Activated CD8-positive, alpha-beta memory T cell treated with anti-CD3 and anti-CD28 coated beads for 48 hours (primary cell): ENCODE measurements around the gene RMI2.

Experiments
- DNase-seq, 3 experiments: peaks; one replicate each; pipeline ENCODE4 v3.0.0-alpha.2; 2020; ENCODE audit warnings: low read depth in 2 of 3, low spot score in 2 of 3

RMI2 gene

DNA sequence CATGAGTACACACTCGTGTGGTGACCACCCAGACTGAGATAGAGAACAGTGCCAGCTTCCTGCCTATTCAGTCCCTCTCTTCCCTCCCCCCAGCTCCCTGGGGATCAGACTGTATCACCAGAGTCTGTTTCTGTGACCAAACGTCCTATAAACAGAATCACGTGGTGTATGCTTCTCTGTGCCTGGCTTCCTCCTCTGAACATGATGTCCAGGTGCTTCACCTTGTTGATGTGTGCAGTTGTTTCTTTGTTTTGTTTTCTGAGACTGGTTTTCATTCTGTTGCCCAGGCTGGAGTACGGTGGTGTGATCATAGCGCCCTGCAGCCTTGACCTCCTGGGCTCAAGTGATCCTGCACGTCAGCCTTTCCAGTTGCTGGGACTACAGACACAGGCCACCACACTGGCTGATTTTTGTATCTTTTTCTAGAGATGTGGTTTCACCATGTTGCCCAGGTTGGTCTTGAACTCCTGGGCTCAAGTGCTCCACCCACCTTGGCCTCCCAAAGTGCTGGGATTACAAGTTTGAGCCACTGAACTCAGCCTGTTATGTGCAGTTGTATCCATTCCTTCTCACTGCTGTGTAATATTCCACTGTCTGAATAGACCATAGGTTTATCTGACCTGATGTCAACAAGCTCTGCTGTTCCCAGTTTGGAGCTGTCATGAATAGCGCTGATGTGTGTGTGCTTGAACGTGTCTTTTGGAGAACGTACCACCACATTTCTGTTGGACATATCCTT lies 35.2 kb upstream of the RMI2 start:
- no peak for DNase-seq

DNA sequence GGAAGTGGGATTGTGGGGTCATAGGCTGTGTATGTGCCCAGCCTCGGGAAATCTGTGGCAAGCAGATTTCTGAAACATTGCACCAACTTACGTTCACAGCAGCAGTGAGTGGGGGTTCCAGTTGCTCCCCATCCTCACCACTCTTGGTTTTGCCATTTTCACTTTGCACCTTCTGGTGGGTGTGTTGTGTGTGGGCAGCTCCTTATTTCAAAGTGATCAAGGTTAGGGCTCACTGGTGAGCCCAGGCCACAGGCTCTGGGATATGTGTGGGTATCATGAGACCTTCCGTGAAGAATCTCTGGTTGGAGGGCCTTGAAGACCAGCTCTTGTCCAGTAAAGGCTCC lies 34.7 kb upstream of the RMI2 start:
- no peak for DNase-seq

DNA sequence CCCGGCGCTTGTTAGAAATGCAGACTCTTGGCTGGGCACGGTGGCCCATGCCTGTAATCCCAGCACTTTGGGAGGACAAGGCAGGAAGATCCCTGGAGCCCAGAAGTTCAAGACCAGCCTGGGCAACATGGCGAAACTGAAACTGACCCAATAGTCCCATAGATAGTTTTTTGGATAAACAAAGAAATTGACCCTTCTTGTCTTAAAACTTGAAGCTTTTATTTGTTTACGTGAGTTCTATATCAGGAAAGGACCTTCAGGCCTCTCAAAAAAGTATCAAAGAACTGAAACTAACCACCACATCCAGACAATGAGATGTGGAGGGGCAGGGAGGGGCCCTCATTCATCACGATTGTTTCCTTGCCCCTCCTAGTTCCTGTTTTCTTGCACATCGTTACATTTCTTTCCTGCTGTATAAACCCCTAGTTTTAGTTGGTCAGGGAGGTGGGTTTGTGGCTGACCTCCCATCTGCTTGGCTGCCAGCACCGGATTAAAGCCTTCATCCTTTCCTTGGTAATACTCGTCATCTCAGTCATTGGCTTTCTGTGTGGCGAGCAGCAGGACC lies 34.2 kb upstream of the RMI2 start:
- DNase-seq: no peak

DNA sequence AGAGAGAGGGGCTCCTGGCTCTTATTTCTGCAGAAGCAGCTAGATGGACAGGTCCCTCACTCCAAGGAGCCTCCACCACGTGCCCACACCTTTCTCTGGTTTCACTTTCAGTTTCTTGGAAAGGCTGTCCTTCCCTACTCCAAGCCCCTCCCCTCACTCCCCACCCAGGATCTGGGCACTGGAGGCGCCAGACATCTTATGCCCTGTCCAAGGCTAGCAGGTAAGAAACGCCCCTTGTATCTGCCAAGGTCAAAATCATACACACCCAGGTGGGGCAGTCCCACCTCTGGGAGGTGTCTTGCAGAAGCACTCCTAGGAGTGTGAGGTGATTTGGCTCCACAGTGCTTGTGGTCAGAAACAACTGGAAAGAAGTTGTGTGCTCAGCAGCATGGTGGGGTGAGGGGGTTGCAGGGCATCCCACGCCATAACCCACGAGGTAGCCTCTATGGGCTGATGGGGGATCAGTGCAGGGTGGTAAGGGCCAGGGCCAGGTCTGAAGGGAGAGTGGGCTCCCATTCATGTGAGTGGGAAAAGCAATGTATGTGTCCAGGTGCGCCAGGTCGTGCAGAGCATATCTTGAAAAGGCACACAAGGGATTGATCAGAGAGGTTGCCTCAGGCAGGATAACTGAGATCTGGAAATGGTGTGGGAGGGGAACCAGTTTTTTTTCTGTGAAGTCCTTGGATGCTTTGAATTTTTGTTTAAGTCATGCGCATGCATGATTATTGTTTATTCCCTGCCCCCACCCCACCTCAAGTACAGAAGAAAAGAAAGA lies 32.4 kb upstream of the RMI2 start:
- no peak for DNase-seq

DNA sequence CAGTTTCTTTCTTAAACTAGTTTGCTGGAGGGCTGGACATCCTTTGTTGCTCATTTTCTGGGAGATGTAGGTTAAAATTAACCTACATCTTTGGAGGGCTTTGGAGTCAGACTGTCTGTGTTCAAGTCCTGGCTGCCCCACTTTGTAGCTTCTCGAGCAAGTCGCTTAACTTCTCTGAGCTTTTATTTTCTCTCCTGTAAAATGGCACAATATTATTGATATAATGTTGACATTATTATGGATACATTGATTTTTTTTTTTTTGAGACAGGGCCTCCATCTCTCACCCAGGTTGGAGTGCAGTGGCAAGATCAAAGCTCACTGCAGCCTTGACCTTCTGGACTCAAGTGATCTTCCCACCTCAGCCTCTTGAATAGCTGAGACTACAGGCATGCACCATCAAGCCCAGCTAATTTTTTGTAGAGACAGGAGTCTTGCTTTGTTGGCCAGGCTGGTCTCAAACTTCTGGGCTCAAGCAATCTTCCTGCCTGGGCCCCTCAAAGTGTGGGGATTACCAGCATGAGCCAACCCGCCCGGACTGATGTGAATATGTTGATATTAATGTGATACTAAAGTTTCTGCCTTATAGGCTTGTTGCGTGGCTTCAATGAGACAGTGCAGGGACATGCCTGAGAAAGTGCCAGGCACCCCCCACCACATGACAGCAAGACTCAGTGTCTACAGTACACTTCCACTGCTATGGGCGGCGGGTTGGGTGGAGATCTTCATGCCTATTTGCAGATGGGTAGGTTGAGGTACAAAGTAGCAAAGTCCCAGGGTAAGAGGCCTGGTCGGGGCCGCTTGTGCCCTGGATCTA lies 31.6 kb upstream of the RMI2 start:
- DNase-seq: no peak

DNA sequence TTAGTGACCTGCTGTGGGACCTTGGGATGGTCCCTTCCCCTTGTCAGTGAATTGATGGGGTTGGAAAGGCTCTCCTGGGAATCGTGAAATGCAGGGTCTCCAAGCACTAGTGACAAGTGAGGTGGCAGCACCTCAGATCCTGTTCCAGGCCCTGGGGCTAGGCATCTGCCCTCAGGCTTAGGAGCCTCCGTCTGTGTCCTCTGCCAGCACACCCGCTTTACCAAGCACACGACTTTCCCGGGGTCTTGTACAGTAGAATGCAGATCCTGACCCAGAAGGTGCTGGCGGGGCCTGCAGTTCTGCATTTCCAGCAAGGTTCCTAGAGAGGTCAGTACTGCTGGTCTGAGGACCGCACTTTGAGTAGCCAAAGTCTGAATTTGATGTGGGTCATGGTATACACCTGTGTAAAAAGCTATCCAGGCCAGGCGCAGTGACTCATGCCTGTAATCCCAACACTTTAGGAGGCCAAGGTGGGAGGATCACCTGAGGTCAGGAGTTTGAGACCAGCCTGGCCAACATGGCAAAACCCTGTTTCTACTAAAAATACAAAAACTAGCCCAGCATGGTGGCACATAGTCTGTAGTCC lies 30.9 kb upstream of the RMI2 start:
- no peak for DNase-seq

DNA sequence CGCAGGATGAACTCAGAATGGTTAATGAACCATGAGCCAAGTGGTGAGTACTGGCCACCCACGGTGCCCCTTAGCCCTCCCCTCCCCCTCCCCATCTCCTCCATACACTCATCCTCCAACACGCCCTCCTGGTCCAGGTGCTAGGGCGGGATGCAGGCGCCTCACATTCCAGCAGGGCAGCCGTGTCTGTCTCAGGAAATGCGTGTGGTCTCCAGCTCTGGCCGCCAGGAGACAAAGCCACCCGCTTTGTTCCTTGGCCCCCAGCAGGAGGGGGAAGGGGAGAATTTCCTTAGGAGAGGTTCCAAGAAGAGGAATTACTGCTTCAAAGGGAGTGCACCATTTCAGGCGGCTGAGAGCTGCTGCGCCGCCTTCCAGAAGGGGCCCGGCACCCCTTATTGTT lies 29.7 kb upstream of the RMI2 start:
- no peak for DNase-seq

DNA sequence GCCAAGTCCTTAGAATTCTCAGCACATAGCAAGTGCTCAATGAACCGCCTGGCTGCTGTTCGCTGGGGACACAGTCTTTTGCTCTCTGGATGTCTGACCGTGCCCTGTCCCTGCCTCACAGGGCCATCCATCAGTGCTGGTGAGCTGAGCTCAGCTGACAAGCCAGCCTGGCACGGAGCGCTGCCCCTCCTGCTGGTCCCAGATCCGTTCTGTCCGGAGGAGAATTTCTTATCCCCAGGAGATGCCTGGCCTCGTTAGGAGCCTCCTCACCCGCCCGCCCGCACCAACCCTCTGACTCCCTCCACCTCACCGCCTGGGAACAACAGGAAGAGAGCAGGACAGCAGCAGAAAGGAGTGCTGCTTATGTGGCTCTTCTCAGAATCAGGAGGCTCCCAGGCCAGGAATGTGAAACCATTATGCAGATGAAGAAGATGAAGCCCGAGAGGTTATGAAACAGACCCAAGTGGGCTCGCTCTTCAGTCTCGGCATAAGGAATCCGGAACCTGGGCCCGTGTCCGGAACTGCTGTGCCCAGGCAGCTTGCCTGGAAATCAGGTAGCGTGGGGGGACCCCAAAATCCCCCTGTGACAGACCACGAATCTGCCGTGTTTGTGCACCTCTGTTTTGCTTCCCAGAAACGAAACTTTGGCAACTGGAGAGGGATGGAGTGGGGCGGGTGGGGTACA lies 28.8 kb upstream of the RMI2 start:
- DNase-seq: no peak

DNA sequence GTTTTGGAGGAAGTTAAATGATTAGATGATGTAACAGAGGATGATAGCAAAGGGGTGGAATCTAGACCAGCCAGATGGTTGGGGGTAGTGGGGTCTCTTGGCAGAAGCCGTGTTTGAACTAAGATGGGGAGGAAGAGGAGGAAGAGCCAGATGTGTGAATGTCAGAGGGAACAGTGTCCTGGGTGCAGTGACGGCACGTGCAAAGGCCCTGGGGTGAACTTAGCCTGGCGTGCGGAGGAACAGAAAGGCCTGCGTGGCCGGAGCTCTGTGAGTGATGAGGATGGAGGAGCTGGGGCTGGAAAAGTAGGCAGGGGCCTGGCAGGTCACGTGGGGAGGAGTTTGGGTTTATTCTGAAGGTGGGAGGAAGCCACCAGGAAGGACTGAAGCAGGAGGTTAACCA lies 26.4 kb upstream of the RMI2 start:
- DNase-seq: no peak

DNA sequence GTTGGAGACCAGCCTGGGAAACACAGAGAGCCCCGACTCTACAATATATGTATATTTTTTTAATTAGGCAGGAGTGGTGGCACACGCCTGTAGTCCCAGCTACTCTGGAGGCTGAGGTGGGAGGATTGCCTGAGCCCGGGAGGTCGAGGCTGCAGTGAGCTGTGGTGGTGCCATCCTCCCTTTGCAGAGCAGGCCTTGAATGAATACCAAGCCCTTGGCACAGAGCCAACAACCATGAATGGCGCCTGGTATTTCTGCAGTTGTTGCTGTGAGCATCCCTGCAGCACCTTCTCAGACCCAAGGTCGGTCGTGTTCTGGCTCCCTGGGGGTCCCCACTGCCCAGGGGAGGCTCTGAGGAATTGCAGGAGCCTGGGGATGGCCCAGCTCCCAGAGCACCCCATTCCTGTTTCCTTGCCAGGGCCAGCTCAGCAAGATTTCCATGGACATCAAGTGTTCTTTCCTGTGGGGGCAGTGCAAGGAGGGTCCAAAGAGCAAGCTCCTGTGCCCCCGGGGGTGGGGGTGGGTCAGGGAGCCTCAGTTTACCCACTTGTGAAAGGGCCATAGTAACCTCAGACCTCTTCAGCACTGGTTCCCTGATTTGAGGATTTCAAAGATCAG lies 25.6 kb upstream of the RMI2 start:
- no peak for DNase-seq

DNA sequence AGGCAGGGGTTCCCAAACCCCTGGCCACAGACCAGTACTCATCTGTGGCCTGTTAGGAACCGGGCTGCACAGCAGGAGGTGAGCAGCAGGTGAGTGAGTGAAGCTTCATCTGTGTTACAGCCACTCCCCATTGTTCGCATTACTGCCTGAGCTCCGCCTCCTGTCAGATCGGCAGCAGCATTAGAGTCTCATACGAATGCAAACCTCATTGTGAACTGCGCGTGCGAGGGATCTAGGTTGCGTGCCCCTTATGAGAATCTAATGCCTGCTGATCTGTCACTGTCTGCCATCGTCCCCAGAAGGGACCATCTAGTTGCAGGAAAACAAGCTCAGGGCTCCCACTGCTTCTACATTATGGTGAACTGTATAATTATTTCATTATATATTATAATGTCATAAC lies 25.1 kb upstream of the RMI2 start:
- no peak for DNase-seq

DNA sequence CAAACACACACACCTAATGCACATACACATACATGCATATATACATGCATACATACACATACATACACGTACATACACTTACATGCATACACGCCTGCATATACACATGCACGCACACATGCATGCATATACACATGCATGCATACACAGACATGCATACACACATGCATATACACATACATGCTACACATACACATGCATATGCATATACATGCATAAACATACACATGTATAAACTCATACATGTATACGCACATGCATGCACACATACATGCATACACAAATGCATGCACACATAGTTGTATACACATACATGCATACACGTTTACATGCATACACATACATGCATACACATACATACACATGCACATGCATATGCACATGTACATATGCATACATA lies 23.6 kb upstream of the RMI2 start:
- DNase-seq: no peak

DNA sequence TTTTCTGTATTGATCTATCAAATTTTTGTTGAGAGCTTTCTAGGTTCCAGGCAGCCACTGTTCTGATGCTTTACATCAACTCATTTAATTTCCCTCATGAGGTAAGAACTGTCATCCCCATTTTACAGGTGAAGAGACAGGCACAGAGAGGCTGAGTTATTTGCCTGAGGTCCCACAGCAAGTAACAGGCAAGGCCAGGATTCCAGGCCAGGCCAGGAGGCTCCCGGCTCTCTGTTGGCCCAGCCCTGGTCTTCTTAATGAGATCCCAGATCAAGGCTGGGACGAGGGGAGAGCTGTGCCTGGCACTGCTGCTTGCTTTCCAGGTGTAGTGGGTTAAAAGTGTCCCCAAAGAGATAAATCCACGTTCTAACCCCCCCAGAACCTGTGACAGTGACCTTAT lies 22.4 kb upstream of the RMI2 start:
- DNase-seq: no peak

DNA sequence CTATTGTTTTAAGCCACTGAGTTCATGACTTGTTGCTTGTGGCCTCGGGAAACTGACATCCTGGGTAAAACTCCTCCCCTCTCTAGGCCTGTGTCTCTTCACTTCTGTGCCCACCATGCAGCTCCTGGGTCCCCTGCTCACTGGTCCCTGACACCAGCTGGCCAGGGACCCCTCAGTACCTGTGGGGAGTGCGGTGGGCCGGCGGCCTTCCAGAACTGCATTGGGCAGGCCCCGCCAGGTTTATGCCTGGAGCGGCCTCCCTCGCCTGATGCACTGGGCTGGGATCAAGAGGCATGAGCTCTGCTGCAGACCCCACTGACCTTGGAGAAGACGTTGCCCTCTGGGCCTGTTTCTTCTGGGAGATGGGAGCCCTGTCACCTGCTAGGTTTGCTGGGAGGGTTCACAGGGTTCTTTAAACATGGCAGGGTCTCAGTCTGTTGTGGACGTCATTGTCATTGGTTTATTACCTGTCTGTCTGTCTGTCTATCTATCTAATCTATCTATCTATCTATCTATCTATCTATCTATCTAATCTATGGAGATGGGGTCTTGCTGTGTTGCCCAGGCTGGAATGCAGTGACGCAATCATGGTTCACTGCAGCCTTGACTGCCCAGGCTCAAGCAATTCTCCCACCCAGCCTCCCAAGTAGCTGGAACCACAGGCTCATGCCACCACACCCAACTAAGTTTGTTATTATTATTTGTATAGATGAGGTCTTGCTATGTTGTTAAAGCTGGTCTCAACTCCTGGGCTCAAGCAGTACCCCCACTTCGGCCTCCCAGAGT lies 21.5 kb upstream of the RMI2 start:
- no peak for DNase-seq

DNA sequence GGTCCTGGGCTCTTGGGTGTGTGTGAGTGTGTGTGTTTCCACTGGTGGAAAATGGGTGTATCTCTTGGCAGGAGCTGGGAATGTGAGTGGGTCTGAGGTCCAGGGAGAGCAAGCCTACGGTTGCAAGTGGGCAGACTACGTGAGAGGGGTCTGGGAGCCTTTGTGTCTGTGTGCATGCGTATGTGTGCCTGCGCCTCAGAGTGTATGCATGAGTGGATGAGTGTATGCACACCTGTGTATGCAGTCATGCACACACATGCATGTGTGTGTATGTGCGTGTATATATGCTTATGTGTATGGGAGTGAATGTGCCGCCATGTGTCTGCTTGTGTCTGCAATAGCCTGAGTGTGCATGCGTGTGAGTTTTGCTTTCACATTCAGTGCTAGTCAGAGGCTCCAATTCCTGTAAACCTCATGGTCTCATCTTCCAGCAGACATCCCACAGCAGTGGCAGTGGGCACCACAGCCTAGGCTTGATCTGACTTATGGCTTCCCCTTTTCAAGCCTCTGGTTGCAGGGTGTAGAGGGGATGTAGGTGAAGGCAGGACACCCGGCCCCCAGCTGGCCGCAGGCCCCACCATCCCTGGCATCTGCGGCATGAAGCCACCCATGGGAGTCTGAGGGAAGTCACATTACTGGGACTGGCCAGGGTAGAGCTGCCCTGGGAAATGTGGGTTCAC lies 19.7 kb upstream of the RMI2 start:
- DNase-seq: no peak

DNA sequence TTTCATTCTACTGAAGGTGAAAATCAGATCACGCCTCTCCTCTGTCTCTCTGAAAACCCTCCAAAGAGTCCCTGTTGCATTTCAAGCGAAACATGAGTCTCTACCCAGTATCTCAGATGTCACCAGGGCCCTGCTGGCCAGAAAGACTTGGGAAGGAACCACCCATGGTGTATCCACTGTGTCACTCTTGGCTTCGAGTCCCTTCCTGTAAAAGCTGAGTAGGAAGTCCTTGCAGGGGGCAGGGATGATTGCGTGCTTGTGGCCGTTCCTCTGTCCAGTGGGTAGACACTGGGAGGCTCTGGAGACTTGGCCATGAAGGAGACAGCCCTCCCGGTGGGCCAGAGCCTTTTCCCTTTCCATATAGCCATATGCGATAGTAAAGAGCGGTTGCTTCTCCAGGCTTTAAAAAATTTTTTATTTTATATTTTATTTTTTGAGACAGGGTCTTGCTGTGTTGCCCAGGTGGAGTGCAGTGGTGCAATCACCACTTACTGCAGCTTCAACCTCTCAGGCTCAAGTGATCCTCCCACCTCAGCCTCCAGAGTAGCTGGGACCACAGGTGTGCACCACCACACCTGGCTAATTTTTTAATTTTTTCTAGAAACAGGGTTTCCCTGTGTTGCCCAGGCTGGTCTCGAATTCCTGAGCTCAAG lies 19.0 kb upstream of the RMI2 start:
- no peak for DNase-seq

DNA sequence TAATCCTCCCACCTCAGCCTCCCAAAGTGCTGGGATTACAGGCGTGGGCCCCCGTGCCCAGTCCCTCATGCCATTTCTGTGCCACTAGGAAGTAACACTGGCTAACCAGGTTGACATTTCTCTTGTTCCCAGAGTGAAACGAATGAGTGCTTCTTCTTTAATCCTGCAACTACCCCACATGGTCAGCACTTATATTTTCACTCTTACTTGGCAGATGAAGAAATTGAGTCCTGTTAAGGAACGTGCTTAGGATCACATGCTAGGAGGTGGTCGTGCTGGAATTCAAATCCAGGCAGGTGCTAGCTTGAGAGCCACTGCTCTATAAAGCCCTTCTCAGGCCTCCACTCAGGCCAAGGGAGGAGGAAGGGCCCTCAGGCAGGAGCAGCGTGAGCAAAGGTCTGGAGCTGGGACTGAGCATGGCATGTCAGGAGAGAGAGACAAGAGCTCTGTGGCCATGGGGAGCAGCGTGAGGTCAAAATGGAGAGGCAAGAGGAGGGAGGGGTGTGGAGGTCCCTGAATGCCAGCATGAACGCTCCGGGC lies 18.5 kb upstream of the RMI2 start:
- no peak for DNase-seq
